Thyroid gland (tissue), 4 donors: Measurements from ENCODE around the gene SP1.

Source experiments
- POLR2A ChIP-seq, 2 donors: fragments of 450-650 bp; IDR thresholded peaks; one replicate each; pipeline ENCODE4 v1.6.1; 2017; ENCODE audit warnings: antibody characterized with exemption in 2 of 2, mild to moderate bottlenecking in 2 of 2, moderate library complexity in 1 of 2
- TF ChIP-seq, protein P1 (sequence below), 6 experiments: fragments of 200-600 bp in 3 of 6; fragments of 450-650 bp in 3 of 6; sonication (generic) in 3 of 6; IDR thresholded peaks; one replicate each; pipeline ENCODE4 v1.5.1; 2016 to 2019; ENCODE audit warnings: antibody characterized with exemption in 6 of 6, mild to moderate bottlenecking in 2 of 6, inconsistent platforms in 1 of 6, moderate library complexity in 1 of 6

DNA sequence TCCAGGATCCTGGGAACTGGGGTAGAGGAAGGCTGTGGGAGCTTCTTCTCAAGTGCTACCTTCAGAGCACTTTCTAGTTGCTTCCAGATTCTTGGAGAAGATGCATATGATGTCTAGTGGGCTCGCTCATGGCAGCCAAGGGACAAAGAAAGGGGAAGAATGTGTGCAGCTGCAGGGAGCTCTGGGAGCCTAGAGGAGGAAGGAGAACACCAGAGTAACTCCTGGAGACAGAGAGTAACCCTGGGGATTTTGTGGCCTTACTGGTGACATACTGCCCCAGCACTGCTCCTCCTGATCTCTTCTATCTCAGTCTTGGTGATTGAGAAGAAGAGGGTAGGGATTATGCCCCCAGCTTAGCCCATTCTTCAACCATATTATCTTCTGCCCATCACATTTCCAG, 33.5 kb upstream of the SP1 start:
- TF ChIP-seq, protein P1, sequence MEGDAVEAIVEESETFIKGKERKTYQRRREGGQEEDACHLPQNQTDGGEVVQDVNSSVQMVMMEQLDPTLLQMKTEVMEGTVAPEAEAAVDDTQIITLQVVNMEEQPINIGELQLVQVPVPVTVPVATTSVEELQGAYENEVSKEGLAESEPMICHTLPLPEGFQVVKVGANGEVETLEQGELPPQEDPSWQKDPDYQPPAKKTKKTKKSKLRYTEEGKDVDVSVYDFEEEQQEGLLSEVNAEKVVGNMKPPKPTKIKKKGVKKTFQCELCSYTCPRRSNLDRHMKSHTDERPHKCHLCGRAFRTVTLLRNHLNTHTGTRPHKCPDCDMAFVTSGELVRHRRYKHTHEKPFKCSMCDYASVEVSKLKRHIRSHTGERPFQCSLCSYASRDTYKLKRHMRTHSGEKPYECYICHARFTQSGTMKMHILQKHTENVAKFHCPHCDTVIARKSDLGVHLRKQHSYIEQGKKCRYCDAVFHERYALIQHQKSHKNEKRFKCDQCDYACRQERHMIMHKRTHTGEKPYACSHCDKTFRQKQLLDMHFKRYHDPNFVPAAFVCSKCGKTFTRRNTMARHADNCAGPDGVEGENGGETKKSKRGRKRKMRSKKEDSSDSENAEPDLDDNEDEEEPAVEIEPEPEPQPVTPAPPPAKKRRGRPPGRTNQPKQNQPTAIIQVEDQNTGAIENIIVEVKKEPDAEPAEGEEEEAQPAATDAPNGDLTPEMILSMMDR (IDR thresholded peaks at IDR 0.05): no peak
- TF ChIP-seq POLR2A (IDR thresholded peaks at IDR 0.05): no peak
